Central memory CD4-positive, alpha-beta T cell (primary cell): ENCODE data around the gene RAVER2.

ENCODE experiments used
- DNase-seq: peaks from one replicate; pipeline ENCODE4 v3.0.0; 2022

The RAVER2 gene

DNA sequence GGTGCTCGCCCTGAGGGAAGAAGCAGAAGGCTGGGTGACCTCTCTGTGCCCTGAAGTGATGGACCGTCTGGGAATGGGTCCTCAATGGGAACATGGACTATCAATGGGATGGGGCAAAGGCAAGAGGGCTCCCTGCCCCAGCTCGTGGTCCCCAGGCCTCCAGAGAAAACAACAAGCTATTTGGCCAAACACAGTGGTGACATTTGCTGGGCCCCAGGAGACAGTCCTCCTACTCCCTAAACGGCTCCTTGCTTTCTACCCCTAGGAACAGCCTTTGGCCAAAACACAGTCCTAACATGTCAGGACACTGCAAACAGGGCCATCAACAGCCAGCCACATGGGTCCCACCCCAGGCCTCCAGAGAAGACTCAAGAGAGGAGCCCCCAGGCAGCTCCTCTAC lies 102.8 kb downstream of the RAVER2 start:
- no peak for DNase-seq

DNA sequence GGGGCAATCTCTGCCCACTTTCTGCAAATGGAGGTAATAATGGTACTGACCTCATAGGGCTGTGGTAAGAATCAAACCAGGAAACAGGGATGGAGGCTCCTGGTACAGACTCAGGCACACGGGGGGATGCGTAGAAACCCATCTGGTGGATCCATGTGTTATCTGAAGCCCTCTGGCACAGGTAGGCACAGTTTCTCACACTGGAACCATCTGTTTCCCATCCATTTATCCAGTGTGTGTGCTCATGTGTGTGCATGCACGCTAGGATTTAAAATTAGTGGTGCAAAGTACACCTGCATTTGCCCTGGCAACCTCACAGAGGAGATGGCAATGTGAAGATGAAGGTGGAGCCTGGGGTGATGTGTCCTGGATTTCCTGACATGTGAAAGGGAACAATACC lies 103.3 kb downstream of the RAVER2 start:
- no peak for DNase-seq

DNA sequence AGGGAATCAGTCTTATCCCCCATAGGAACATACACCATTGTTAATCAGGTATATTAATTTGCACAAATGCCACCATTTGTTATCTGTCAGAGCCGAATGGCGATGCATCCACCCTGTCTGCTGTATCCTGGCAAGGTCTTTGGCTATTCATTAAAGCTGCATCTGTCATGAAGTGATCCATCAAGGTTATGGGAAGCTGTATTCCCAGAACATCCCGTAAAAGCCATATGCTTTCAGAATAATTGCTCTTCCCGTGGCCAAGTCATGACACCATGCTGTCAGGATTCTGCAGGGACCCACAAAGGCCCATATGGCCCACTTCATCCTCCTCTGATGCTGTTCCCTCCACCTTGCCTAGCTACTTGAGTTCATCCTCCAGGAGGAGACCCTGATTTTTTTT lies 103.9 kb downstream of the RAVER2 start:
- no peak for DNase-seq

DNA sequence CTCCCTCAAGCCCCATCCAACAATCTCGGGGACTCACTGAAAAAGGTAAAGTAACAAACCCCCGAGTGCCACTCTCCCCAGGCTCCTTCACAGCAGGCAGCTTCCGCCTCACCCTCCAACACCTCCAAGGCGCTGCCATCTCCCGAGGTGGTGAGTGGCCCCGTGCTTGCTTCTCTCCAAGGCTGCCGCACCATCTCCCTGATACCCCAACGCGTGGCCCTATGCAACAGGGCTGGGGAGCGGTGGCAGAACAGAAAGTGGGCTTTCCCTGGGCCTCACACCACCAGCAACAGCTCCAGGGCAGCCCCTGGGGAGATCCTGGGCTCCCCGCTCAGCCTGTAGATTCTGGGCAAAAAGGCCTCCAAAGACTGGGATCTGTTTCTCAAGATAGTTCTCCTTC lies 105.1 kb downstream of the RAVER2 start:
- DNase-seq, result no peak

DNA sequence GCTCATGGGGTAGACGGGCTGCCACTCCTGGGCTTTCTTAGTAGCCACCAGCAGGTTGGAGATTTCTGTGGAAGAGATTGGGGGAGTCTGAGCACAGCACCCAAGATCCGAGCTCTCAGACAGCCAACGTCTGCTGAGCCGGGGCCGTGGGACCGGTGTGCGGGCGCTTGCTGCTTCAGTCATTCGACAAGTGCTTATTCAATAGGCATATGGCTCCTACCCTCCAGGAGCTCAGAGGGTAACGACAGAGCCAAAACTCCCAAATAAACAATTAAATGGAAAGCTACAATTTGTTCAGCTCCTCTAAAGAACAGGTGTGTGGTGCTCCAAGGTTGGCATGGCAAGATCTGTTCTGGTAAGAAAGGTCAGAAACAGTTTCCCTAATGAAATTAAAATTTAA lies 106.0 kb downstream of the RAVER2 start:
- no peak for DNase-seq

DNA sequence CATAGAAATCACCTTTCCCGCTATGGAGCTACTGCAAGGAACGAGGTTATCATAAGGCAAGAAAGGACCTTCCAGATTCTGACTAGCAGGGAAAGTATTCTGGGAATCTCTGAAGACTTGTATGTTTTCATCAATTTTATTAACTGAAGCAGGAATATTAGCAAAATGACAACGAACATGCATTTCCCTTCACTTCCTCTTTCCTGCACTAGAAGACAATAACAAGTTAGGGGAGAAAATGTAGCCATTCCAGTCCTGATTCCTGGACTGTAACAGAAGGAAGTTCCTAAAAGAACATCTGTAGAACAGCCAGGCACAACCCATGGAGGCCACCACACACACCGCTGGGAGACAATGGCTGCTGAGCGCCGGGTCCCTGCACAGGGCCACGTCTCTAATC lies 106.8 kb downstream of the RAVER2 start:
- no peak for DNase-seq

DNA sequence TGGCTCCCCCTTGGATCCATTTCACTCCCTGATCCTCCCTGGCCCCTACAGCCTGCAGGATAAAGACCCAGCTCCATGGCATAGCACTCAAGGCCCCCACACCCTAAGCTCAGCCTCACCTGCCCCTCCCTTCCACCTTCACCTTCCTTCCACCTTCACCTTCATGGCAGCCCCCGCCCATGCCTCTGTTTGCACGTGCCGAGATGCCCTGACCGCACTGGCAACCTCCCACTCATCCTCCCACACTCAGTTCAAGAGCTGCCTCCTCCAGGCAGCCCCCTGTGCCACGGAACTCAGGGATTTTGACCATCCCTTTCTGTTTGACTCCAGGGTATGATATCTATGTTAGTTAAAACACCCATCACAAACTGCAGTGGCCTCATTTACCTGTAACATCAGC lies 109.8 kb downstream of the RAVER2 start:
- DNase-seq, result no peak

DNA sequence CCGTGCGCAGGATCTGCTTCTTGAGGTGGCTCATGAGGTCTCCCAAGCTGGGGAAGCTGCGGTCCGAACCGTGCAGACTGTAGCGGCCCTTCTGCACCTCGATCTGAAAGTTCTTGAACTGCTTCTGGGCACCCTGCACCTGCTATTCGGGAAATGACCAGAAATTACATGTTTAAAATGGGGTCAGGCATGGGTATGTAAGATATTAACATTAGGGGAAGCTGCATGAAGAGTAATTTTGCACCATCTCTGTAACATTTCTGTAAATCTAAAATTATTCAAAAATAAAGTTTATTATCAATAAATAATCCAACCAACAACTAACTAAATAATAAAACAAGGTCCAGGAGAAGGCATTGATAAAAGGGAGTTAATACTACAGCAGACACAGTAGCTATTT lies 110.7 kb downstream of the RAVER2 start:
- DNase-seq, result no peak

DNA sequence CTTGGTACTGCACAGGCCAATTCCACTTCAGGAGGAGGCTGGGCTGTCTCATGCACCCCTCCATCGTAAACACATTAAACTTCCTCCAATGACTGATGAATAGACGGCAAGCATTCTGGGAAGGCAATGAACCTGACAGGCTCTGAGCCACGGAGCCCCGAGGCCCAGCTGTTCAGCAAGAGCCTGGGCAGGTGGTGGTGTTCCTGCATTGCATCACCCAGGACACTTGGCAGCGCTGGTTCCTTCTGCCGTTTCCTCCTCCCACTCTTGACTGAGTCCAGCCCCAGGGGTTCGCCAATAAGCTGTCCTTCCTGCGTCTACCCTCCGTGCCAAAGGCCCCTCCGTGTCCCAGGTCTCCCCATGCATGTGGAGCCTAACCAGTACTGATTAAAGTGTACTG lies 111.7 kb downstream of the RAVER2 start:
- DNase-seq, result no peak

DNA sequence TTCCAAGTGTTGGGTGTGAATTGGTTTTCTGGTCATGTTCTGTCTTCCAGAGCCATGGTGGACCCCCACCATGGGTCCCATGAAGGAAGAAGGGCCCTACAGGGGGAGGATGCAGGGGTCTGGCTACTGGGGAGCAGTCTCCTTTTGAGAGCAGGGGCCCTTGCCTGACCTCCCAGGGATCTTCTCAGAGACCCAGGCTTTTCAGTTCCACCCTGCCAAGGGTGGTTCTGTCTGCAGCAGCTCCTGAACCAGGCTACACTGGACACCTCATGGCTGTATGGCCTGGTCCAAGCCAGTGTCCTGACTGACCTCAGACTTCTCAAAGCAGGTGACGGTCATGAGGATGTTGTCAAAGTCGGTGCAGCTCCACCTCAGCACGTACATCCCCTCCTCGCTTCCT lies 112.5 kb downstream of the RAVER2 start:
- no peak for DNase-seq

DNA sequence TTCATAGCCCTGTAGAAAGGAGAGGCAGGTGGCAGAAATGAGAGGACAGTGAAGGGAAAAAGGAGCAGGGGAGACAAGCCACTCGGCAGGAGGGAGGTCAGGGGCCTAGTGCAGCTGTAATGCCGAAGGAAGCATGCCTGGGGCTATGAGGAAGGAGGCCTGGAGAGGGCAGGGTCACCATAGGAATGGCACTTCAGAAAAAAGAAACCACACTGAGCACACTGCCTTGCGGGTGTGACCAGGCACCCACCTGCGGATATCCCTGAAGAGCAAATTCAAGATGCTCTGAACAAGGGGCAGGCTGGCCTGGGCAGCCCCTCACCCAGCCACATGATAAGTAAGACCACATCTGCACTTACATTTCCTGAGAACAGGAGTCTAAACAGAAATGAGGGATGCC lies 116.7 kb downstream of the RAVER2 start:
- no peak for DNase-seq

DNA sequence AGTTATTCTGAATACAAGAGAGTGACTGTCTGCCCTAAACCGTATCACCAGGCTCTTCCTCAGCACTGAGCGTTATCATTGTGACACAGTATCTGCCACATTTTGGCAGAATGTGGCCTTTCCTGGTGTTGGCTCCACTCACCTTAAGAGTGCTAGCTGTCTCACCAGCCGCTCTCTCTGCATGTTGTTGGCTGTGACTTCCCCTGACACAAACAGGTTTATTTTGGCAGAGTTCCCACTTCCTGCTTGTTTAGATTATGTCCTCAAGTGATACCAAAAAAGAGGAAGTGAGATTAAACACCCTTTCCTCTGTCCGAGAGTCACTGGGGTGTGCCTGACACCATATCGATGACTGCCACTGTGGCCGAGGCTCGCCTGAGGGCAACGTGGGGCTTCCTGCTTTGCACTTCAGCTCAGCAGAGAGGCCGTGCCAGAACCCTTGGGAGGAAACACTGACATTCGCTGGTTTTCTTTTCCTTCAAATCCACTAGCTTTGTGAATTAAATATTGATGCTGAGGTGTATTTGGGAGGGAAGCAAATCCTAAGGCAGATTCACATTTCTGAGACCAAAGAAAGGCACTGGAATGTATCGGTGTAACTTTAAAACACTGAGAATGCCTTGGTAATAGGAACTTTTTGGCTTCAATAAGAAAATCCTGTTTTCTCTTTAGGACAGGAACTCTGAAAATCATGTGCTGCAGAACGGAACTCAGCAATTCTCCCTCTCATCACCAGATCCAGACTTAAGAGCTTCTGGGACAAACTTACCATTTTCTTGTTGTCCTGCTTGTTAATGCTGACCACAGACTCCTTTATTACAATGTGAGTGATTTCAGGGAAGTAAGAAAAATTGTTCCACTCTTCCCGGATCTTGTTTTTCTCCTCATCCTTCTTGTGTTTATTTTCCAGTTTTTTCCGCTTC lies 119.4 kb downstream of the RAVER2 start:
- peak; percentile 67 for DNase-seq

DNA sequence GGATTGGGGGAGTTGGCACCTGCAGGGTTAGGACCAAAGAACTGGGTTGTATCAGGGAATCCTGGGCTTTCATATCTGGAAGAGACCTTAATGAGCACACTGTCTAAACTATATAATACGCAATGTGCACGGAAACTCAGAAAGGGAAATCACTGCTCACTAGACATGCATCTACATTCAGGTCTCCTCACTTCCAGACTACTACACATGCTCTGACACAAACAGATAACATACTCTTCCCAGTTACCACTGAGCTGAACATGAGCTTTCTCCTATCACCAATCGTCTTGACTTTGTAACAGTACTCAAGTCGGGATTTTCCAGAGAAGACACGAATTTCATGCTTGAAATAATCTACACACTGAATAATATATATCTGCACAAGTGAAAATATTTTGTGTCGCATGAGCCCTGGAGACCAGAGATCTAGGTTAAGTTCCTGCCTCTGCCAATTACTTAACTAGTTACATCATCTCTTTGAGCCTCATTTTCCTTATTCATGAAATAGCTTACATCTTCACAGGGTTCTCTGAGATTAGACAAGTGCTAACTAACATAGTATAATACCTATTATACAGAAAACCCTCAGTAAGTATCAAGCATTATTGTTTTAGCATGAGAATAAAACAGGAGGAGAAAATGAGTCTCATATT lies 120.4 kb downstream of the RAVER2 start:
- DNase-seq, result no peak

DNA sequence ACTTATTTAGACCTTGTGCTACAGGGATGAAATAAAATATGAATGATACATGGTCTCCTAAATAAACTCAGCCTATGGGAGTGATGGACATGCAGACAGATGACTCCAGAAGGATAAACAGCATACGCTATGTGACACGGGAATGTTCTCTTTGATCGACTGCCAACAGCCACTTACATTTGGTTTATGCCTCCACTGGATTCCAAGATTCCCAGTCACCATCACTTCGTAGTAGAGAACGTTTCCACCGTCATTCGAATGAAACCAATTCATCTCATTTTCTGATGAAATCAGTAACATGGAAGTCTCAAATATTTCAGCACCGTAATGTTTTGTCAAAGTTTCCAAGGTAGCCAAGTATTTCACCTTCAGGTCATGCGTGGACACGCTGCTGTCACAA lies 121.8 kb downstream of the RAVER2 start:
- no peak for DNase-seq

DNA sequence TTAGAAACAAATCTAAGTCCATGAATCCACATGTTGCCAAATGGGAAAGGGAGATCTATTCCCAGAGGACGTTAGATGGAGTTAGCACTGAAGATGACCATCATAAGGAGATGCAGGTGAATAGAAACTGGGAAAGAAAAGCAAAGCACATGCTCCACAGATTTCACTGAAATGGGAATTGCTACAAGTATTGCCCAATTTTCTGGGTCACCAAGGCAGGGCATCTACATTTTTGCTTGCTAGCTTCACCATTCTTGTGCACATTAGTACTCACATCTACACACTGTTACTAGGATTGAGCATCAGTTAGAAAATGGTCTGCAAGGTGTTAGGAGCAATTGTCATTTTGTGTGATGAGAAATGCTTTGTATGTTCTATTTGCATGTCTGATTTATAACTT lies 122.4 kb downstream of the RAVER2 start:
- DNase-seq, result no peak

DNA sequence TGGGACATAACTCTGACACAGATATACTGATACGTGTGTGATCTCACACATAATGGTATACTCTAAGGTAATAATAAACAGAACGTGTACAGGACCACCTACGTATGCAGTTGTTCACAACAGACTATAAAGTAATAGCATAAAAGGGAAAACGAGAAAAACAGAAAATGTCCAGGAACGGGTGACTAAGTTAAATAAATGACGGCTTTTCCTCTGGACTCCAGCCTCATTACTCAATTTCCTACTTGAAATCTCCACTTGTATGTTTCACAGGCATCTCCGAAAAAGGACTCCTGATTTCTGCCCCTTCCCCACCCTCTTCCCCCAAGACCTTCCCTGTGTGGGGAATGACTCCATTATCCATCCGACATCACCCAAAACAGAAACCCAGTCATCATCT lies 126.4 kb downstream of the RAVER2 start:
- no peak for DNase-seq

DNA sequence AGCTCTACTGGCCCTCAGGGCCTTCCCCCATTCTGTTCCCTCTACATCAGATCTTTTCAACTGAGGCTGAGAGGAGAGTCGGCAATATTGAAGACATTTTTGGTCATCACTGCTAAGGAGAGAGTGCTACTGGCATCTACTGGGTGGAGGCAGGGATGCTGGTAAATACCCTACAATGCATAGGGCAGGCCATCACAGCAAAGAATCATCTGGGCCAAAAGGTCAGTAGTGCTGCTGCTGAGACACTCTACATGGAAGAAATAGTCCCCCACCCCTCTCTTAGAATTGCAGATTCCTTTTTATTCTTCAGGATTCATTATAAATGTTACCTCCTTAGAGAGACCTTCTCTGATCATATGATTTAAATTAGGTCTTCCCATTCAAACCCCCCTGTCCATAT lies 127.2 kb downstream of the RAVER2 start:
- no peak for DNase-seq

DNA sequence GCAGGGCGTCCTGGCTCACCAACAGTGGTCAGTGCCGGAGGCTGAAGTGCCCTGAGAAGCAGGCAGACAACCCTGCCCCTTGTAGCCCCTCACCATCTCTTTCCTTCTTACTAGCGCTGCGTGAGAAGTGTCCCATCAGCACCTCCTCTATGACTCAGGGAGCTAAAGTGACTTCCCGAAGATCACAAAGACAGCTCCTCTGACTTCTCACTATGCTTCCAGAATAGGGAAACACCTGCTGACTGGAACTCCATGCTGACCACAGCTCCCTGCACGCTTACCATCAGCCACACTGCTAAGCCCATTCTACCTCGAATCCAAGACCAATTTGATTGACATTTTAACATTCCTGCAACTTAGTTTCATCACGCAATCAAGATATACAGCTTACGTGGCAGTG lies 128.7 kb downstream of the RAVER2 start:
- DNase-seq, result no peak

DNA sequence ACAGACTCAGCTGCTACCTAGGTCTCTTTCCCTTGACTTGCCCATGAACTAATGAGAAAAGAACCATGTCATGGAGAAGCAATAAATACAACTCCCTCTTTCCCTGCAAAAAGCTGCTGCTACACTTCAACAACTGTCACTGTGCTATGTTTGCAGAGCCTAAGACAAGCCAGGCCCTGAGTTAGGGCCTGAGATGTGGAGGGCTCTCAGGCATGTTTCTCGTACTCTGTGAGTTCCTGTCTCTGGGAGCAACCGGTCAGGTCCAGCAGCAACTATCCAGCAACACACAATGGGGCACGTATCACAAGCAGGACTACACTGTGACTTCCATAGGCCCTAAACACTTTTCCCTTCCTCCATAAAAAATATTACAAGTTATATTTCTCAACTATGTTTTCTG lies 129.8 kb downstream of the RAVER2 start:
- DNase-seq, result no peak

DNA sequence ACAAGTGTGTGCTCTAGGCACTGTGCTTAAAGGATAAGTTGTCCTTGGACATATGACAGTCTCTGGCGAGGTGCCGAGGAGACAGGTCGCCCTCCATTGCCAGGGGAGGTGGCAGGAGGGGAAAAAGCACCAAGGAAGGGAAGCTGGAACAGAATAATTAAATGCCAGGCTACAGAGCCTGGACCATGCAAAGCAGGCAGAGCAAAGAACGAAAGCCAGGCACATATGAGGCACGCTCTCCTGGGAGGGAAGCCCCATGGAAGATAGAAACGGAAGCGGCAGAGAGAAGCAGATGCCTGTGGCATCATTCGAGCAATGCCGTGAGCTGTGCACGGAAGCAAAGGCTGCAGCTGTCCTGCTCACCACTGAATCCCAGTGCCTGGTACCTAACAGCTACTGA lies 130.2 kb downstream of the RAVER2 start:
- DNase-seq, result no peak

DNA sequence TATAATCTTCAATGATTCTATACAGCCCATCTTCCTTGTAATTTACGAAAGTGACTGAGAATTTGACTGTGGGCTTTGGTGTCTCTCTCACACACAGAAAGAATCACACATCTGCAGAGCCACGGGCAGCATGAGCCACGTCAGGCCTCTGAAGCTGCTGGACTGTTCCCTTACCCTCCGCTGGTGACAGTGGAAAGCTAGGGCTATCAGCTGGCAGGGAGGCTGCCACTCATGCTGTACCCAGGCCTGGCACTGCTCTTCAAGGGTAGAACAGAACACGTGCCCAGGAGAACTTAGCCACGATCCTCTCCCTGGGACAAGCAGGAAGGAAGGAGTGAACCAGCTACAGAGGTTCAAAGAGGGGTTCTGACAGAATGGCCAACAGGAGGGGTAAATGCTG lies 130.7 kb downstream of the RAVER2 start:
- no peak for DNase-seq

DNA sequence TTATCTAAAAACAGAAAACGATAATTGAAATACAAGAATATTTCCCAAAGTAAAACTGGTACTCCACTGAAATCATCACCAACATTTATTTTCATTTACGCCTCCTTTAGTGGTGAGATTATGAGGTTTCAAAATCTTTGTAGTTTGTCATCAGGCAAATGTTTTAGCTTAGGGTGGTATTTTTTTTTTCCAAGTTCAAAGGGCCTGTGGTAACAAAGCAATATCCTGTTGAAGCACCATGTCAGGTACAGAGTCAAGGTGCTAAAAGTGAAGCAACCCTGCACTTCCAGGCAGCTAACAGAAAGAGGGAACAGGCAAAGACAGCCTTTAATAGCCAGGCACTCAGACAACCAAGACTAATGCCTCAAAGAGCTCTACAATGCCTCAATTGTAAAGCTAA lies 132.3 kb downstream of the RAVER2 start:
- DNase-seq, result peak; percentile 89

DNA sequence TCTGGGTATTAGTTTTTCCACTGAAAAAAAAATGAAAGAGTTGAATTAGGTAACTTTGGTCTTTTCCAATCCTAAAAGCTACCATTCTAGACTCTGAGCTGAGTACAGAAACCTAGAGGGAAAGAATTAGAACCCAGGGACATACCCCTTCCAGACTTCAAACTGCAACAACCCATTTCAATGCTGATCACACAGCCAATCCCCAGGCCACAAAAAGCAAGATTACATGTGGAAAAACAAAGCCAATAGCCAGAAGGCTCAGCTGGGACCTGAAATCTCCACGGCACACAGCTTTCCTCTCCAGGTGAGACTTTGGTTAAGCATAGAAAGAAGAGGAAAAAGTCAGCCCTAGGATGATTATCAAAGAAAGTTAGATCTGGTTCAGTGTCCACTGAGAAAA lies 132.7 kb downstream of the RAVER2 start:
- DNase-seq, result no peak

DNA sequence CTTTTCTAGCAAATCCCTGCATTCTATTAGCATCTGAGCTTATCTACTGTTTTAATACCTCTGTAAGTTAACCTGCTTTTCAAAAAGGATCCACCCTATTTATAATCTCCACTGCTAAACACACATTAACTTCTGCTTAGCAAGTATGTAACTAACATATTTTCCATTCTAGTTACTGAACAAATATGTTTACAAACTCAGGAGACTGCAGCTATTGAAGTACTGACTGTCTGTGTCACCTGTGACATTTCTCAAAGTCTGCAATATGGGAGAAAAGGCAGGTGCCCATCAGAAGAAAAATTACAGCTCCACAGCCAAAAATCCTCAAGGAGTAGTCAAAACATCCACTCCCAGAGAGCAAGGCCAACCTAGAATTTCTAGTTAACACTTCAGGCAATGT lies 133.2 kb downstream of the RAVER2 start:
- DNase-seq, result no peak
